Measurements from ENCODE around the gene NUP88.

DNA sequence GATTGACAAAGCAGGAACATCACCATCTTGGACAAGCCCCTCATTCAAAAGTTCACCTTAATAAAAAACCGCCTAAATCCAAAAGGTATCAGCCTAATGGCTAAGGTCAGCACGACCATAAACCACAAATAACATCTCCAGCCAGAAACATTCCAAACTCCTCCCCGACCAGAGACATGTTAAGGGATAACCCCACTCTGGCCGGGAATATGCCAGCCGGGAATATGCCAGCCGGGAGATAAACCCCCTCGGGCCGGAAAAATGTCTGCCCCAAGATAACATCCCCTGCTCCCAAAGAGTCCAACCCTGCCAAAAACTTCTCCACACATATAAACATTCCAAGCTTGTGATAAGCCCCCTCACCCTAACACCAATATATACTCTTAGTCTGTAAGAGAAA, 48.0 kb upstream of the NUP88 start:
- TF ChIP-seq, protein P1, sequence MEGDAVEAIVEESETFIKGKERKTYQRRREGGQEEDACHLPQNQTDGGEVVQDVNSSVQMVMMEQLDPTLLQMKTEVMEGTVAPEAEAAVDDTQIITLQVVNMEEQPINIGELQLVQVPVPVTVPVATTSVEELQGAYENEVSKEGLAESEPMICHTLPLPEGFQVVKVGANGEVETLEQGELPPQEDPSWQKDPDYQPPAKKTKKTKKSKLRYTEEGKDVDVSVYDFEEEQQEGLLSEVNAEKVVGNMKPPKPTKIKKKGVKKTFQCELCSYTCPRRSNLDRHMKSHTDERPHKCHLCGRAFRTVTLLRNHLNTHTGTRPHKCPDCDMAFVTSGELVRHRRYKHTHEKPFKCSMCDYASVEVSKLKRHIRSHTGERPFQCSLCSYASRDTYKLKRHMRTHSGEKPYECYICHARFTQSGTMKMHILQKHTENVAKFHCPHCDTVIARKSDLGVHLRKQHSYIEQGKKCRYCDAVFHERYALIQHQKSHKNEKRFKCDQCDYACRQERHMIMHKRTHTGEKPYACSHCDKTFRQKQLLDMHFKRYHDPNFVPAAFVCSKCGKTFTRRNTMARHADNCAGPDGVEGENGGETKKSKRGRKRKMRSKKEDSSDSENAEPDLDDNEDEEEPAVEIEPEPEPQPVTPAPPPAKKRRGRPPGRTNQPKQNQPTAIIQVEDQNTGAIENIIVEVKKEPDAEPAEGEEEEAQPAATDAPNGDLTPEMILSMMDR (IDR thresholded peaks at IDR 0.05) = no peak
- TF ChIP-seq POLR2A (IDR thresholded peaks at IDR 0.05) (no peak), EP300 (IDR thresholded peaks at IDR 0.05) (no peak), POLR2AphosphoS5 (IDR thresholded peaks at IDR 0.05) (no peak)
